Activated CD8-positive, alpha-beta T cell treated with anti-CD3 and anti-CD28 coated beads for 36 hours (primary cell): ENCODE results near the gene INO80C. TPM values are rescaled to one million over a fixed set of nuclear protein-coding genes. Genes with fewer than 3 reads are reported as not detected.

Experiments
- ATAC-seq: fragments of 200-7000 bp; cut with Tn5 transposase; one replicate; pipeline ENCODE4 v1.10.0; 2021; ENCODE audit warnings: mild to moderate bottlenecking, moderate library complexity
- CTCF ChIA-PET: fragments of 350-600 bp; sonication (Branson Sonifier 250); formaldehyde crosslinking; loops from one replicate; lab custom pipeline; 2021; ENCODE audit warnings: antibody characterized with exemption; lab: Charles Lee
- POLR2A ChIA-PET: fragments of 350-600 bp; sonication (Branson Sonifier 250); formaldehyde crosslinking; loops from one replicate; lab custom pipeline; 2021; ENCODE audit warnings: antibody characterized with exemption; lab: Charles Lee
- DNase-seq: peaks from one replicate; pipeline ENCODE4 v3.0.0-alpha.2; 2020
- H3K27ac Mint-ChIP-seq: one replicate; pipeline ENCODE4 v1.8.0; 2021; ENCODE audit warnings: mild to moderate bottlenecking, mixed read lengths
- H3K27me3 Mint-ChIP-seq: one replicate; pipeline ENCODE4 v1.8.0; 2021; ENCODE audit warnings: mixed read lengths
- H3K36me3 Mint-ChIP-seq: one replicate; pipeline ENCODE4 v1.8.0; 2021; ENCODE audit warnings: low read depth, mixed read lengths
- H3K4me1 Mint-ChIP-seq: one replicate; pipeline ENCODE4 v1.8.0; 2021; ENCODE audit warnings: low read depth, mixed read lengths
- H3K4me3 Mint-ChIP-seq: one replicate; pipeline ENCODE4 v1.8.0; 2021; ENCODE audit warnings: mild to moderate bottlenecking, moderate library complexity, mixed read lengths
- H3K9me3 Mint-ChIP-seq: one replicate; pipeline ENCODE4 v1.8.0; 2021; ENCODE audit warnings: mixed read lengths
- CTCF ChIP-seq: fragments of 200-600 bp; IDR thresholded peaks from one replicate; pipeline ENCODE4 v1.8.0; 2022; ENCODE audit warnings: antibody characterized with exemption, mild to moderate bottlenecking
- intact Hi-C: fragments of 100-400 bp; cut with micrococcal nuclease; formaldehyde crosslinking; loops from one replicate; pipeline ENCODE4 v1.10.0; 2022
- total RNA-seq, 2 experiments: library from RNA; stranded (reverse); gene quantifications; one replicate each; pipeline ENCODE4 v1.2.3, GENCODE V29; 2021

The INO80C gene
- total RNA-seq, 2 experiments from 2014 or later = 23.3 to 25.9 TPM

DNA sequence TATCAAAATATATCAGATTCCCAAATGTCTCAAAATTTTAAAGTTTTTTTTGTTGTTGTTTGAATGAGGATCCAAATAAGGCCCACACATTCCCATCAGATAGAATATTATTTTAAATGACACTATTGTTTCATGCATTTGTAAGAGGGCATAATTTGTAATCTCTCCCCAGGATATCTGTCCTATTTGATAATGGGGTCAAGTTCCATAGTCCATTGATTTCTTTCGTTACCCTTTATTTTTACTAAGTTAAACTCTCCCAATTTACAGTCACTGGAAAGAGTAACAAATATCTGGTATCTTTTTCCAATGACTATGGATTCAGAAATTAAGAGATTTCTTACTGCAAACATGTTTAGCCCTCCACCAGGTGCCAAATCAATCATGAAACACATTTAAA, 32.4 kb downstream of the INO80C start:
- ChIA-PET CTCF (no interaction called here), POLR2A (no interaction called here)
- no peaks in the 10 kb centered on the region for H3K9me3 Mint-ChIP-seq
- no peaks in the 10 kb centered on the region for H3K4me1 Mint-ChIP-seq
- intact Hi-C loops = no loop called here
- no peak for ATAC-seq
- no peak overlapping the region for H3K4me3 Mint-ChIP-seq
- H3K27ac Mint-ChIP-seq = no peak overlapping the region
- no peaks in the 10 kb centered on the region for H3K27me3 Mint-ChIP-seq
- peaks cover 5% of the 10 kb centered on the region for H3K36me3 Mint-ChIP-seq
- DNase-seq = no peak
- TF ChIP-seq CTCF = no peak

DNA sequence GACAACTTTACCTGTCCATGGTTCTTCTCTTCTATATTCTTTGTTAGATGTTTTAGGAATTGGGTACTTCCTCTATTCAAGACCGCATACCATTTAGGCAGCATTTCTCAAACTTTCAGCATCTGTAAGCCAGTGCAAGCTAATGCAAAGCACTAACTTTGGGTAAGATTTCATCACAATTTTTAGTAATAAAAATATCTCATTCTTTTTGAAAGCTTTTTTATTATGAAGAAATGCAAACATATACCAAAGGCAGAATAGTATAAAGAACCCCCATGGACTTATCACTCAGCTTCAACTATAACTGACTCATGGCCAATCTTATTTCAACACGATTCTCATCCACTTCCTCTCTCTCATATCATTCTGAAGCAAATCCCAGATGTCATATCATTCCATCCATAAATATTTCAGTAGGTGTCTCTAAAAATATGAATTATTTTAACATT, 32.9 kb downstream of the INO80C start:
- ChIA-PET CTCF (no interaction called here), POLR2A (no interaction called here)
- H3K4me3 Mint-ChIP-seq = no peak overlapping the region
- no peak for TF ChIP-seq CTCF
- peaks cover 5% of the 10 kb centered on the region for H3K36me3 Mint-ChIP-seq
- no peaks in the 10 kb centered on the region for H3K4me1 Mint-ChIP-seq
- ATAC-seq (no peak), DNase-seq (no peak)
- H3K9me3 Mint-ChIP-seq = no peaks in the 10 kb centered on the region
- no peaks in the 10 kb centered on the region for H3K27me3 Mint-ChIP-seq
- intact Hi-C loops = no loop called here
- H3K27ac Mint-ChIP-seq = no peak overlapping the region

GRCh38 chr18:35463827-35464226, 33.9 kb downstream of the INO80C start:
- ATAC-seq (no peak), DNase-seq (no peak)
- CTCF ChIA-PET = no interaction called here
- no peak overlapping the region for H3K4me3 Mint-ChIP-seq
- POLR2A ChIA-PET = no interaction called here
- H3K27me3 Mint-ChIP-seq = no peaks in the 10 kb centered on the region
- H3K27ac Mint-ChIP-seq = no peak overlapping the region
- H3K36me3 Mint-ChIP-seq = peaks cover 5% of the 10 kb centered on the region
- H3K4me1 Mint-ChIP-seq = no peaks in the 10 kb centered on the region
- no peak for TF ChIP-seq CTCF
- intact Hi-C loops = no loop called here
- H3K9me3 Mint-ChIP-seq = no peaks in the 10 kb centered on the region

- no peaks in the 10 kb centered on the region for H3K27me3 Mint-ChIP-seq
- TF ChIP-seq CTCF = no peak
- POLR2A ChIA-PET = interaction anchor here (0.7 kb wide), 1 partner anchor 185 kb away, joined by 3 read pairs; no protein-coding TSS in a partner anchor
- CTCF ChIA-PET = interaction anchor here (0.7 kb wide), 1 partner anchor 28 kb away, joined by 4 read pairs; no protein-coding TSS in a partner anchor
- DNase-seq (no peak), ATAC-seq (no peak)
- H3K27ac Mint-ChIP-seq = no peak overlapping the region
- no peaks in the 10 kb centered on the region for H3K9me3 Mint-ChIP-seq
- no peak overlapping the region for H3K4me3 Mint-ChIP-seq
- no peaks in the 10 kb centered on the region for H3K4me1 Mint-ChIP-seq
- H3K36me3 Mint-ChIP-seq = peaks cover 3% of the 10 kb centered on the region
- intact Hi-C loops = no loop called here
Measured at GRCh38 chr18:35463050-35463449, 34.7 kb downstream of the INO80C start.

DNA sequence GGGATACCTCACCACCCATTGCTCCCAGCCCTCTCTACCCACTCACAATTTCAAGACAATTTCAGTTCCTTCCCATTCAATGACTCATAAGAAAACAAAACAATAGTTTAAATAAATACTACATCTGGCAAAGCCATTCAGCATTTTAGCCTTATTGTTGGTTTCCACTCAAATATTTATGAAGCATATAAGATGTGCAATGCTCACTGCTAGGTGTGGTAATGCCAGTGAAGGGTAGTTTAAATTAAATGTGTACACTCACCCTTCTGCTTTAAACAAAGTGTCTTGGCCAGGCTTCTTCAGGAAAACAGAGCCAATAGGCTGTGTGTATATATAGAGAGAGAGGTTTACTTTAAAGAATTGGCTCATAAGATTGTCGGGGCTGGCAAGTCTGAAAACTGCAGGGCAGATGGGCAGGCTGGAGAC, 37.0 kb downstream of the INO80C start:
- Mint-ChIP-seq H3K27ac (no peak overlapping the region), H3K27me3 (no peaks in the 10 kb centered on the region), H3K4me1 (no peaks in the 10 kb centered on the region), H3K4me3 (no peak overlapping the region), H3K9me3 (no peaks in the 10 kb centered on the region), H3K36me3 (no peaks in the 10 kb centered on the region)
- POLR2A ChIA-PET = interaction anchor here (1.0 kb wide), 1 partner anchor 17 kb away, joined by 3 read pairs; no protein-coding TSS in a partner anchor
- no peak for ATAC-seq
- no peak for DNase-seq
- CTCF ChIA-PET = no interaction called here
- intact Hi-C loops = no loop called here
- TF ChIP-seq CTCF = no peak
